HepG2 (cell line): ENCODE results near the gene GNG7. TPM values are rescaled to one million over a fixed set of nuclear protein-coding genes. Genes with fewer than 3 reads are reported as not detected.
A peak's percentile ranks its signal among the peaks of the same experiment; 100 is the strongest.

Source experiments
- BCL6 ChIP-seq: IDR thresholded peaks from 2 replicates; pipeline ENCODE4 v1.6.1; 2016; ENCODE audit warnings: missing genetic modification reagents, missing compliant biosample characterization
- CENPBD1 ChIP-seq: sonication (generic); formaldehyde crosslinking; IDR thresholded peaks from 2 replicates; pipeline ENCODE4 v1.8.0; 2022; ENCODE audit warnings: missing genetic modification reagents, low read depth, mild to moderate bottlenecking, borderline replicate concordance
- KLF6 ChIP-seq: IDR thresholded peaks from 2 replicates; pipeline ENCODE4 v1.8.0; 2016; ENCODE audit warnings: missing biosample characterization, missing genetic modification reagents
- MAF1 ChIP-seq: sonication (generic); formaldehyde crosslinking; IDR thresholded peaks from 2 replicates; pipeline ENCODE4 v1.5.0; 2020; ENCODE audit warnings: missing genetic modification reagents, borderline replicate concordance
- MAFF ChIP-seq: IDR thresholded peaks from 2 replicates; pipeline ENCODE4 v1.6.1; 2011; ENCODE audit warnings: low read depth, low read length, improper control_type of control experiment
- MED13 ChIP-seq: sonication (generic); formaldehyde crosslinking; IDR thresholded peaks from 2 replicates; pipeline ENCODE4 v1.5.0; 2020; ENCODE audit warnings: missing genetic modification reagents
- MIER3 ChIP-seq: IDR thresholded peaks from 2 replicates; pipeline ENCODE4 v1.6.1; 2016; ENCODE audit warnings: missing compliant biosample characterization, borderline replicate concordance
- MLXIP ChIP-seq: sonication (generic); formaldehyde crosslinking; IDR thresholded peaks from 2 replicates; pipeline ENCODE4 v1.9.0; 2021; ENCODE audit warnings: missing genetic modification reagents, borderline replicate concordance
- NCOR1 ChIP-seq: fragments of 200-600 bp; sonication (generic); IDR thresholded peaks from 2 replicates; pipeline ENCODE4 v1.7.0; 2017; ENCODE audit warnings: antibody characterized with exemption, low read length, borderline replicate concordance
- NR1H2 ChIP-seq: sonication (generic); formaldehyde crosslinking; IDR thresholded peaks from 2 replicates; pipeline ENCODE4 v1.8.1; 2022; ENCODE audit warnings: low read depth, missing genetic modification reagents, borderline replicate concordance
- NR3C1 ChIP-seq: sonication (generic); formaldehyde crosslinking; IDR thresholded peaks from 2 replicates; pipeline ENCODE4 v1.4.0; 2020; ENCODE audit warnings: missing genetic modification reagents
- PBX2 ChIP-seq: IDR thresholded peaks from 2 replicates; pipeline ENCODE4 v1.6.1; 2016; ENCODE audit warnings: control low read depth
- POLR2AphosphoS2 ChIP-seq: IDR thresholded peaks from 2 replicates; pipeline ENCODE4 v1.6.1; 2011; ENCODE audit warnings: low read depth, low read length, improper control_type of control experiment
- REXO4 ChIP-seq: sonication (generic); formaldehyde crosslinking; IDR thresholded peaks from 2 replicates; pipeline ENCODE4 v1.8.0; 2022; ENCODE audit warnings: missing genetic modification reagents, mild to moderate bottlenecking, borderline replicate concordance
- SMC3 ChIP-seq: IDR thresholded peaks from 2 replicates; pipeline ENCODE4 v1.6.1; 2011; ENCODE audit warnings: low read length, improper control_type of control experiment
- ZBTB3 ChIP-seq: sonication (generic); formaldehyde crosslinking; IDR thresholded peaks from 2 replicates; pipeline ENCODE4 v1.4.0; 2020; ENCODE audit warnings: low read depth, mild to moderate bottlenecking, moderate library complexity, missing genetic modification reagents, borderline replicate concordance
- ZFP37 ChIP-seq: sonication (generic); formaldehyde crosslinking; IDR thresholded peaks from 2 replicates; pipeline ENCODE4 v1.4.0; 2020; ENCODE audit warnings: missing genetic modification reagents, borderline replicate concordance
- ZNF263 ChIP-seq: sonication (generic); formaldehyde crosslinking; IDR thresholded peaks from 2 replicates; pipeline ENCODE4 v1.4.0; 2020; ENCODE audit warnings: missing genetic modification reagents
- ZNF607 ChIP-seq: sonication (generic); formaldehyde crosslinking; IDR thresholded peaks from 2 replicates; pipeline ENCODE4 v1.5.1; 2020; ENCODE audit warnings: missing genetic modification reagents, mild to moderate bottlenecking, borderline replicate concordance
- ZNF7 ChIP-seq: IDR thresholded peaks from 2 replicates; pipeline ENCODE4 v1.6.1; 2016; ENCODE audit warnings: missing biosample characterization, missing genetic modification reagents
- ZNF709 ChIP-seq: sonication (generic); formaldehyde crosslinking; IDR thresholded peaks from 2 replicates; pipeline ENCODE4 v1.5.0; 2020; ENCODE audit warnings: mild to moderate bottlenecking, missing genetic modification reagents
- ZNF777 ChIP-seq: sonication (generic); formaldehyde crosslinking; IDR thresholded peaks from 2 replicates; pipeline ENCODE4 v1.4.0; 2020; ENCODE audit warnings: missing genetic modification reagents
- ZSCAN25 ChIP-seq: sonication (generic); formaldehyde crosslinking; IDR thresholded peaks from 2 replicates; pipeline ENCODE4 v1.8.0; 2022; ENCODE audit warnings: mild to moderate bottlenecking, missing genetic modification reagents
- polyA plus RNA-seq, 8 experiments: library from polyadenylated mRNA; depleted of rRNA in 3 of 8; stranded (reverse) in 7 of 8; unstranded in 1 of 8; fragments of >200 nt; fragmentation: Illumina TruSeq in 4 of 8; extraction: Trizol in 4 of 8; gene quantifications; 2 replicates each; pipeline versions ENCODE4 v1.2.1 to v1.2.3, GENCODE V29; 2011 to 2016; ENCODE audit warnings: low read depth in 4 of 8, missing spikeins in 1 of 8, mixed read lengths in 1 of 8; ENCODE audit not compliant: insufficient read depth in 1 of 8
- total RNA-seq, 5 experiments: library from RNA; depleted of rRNA; stranded (reverse); fragments of >200 nt; fragmentation: Illumina TruSeq; extraction: Trizol; gene quantifications; 2 replicates each; pipeline ENCODE4 v1.2.3, GENCODE V29; 2016; ENCODE audit warnings: low read depth in 1 of 5
- TF ChIP-seq, protein P1 (sequence below): IDR thresholded peaks from 2 replicates; pipeline ENCODE4 v1.6.1; 2018; ENCODE audit warnings: missing genetic modification reagents, mild to moderate bottlenecking, missing compliant biosample characterization
- TF ChIP-seq, protein P2 (sequence below): sonication (generic); formaldehyde crosslinking; IDR thresholded peaks from 2 replicates; pipeline ENCODE4 v1.4.0; 2020; ENCODE audit warnings: low read depth, mild to moderate bottlenecking, missing genetic modification reagents

Gene GNG7
- total and polyA plus RNA-seq, 2 of the 13 experiments (the other 11 are each of a cell fraction or from before 2014, with no cell fraction given), result 1.4 to 3.3 TPM

DNA sequence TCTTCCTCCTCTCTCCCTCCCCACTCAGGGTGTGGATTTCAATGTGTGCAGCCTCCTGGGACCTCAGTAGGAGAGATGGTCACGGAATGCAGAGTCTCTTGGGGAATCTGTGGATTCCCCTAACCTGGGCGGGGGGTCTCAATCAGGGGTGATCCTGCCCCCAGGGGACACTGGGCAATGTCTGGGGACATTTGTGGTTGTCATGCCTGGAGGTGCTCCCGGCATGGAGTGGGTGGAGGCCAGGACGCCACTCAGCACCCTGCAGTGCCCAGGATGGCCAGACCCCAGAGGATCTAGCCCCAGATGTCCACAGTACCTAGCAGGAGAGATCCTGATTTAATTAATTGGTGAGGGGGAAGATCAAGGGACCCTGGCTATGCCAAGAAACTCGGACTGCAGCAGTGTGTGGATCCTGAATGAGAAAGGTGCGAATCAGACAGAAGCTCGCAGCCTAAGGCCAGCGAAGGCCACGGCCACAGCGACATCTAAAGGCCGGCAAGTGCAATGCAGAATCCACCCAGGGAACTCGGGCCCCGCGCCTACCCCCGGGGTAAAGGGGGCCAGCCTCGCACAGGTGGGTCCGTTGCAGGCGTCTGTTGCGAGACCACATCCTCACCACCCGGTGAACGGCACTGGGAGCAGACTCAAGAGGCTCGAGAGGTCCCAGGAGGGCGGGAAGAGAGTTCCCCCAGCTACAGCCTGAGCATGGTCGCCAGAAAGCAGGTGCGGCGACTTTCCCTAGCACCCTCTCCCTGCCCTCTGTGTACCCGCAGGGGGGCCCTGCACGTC, 88.8 kb downstream of the GNG7 start (continued):
- no peak for TF ChIP-seq REXO4 (CRISPR knock-in tag)
- no peak for TF ChIP-seq MIER3 (CRISPR knock-in tag)
- TF ChIP-seq POLR2AphosphoS2, result no peak
- no peak for TF ChIP-seq BCL6
- 0 out of 2 replicates have a peak, but pooled peaks have one; percentile 43 for TF ChIP-seq ZNF607 (CRISPR knock-in tag)
- TF ChIP-seq ZBTB3, result no peak
- no peak for TF ChIP-seq MED13 (CRISPR knock-in tag)
- TF ChIP-seq ZNF777 (CRISPR knock-in tag), result no peak
- no peak for TF ChIP-seq ZSCAN25 (CRISPR knock-in tag)
- TF ChIP-seq SMC3, result peak; percentile 44
- no peak for TF ChIP-seq MLXIP
- no peak for TF ChIP-seq ZNF7 (CRISPR knock-in tag)
- no peak for TF ChIP-seq CENPBD1 (CRISPR knock-in tag)
- TF ChIP-seq, protein P1, sequence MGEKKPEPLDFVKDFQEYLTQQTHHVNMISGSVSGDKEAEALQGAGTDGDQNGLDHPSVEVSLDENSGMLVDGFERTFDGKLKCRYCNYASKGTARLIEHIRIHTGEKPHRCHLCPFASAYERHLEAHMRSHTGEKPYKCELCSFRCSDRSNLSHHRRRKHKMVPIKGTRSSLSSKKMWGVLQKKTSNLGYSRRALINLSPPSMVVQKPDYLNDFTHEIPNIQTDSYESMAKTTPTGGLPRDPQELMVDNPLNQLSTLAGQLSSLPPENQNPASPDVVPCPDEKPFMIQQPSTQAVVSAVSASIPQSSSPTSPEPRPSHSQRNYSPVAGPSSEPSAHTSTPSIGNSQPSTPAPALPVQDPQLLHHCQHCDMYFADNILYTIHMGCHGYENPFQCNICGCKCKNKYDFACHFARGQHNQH (CRISPR knock-in tag), result peak; percentile 25; the same call in 1 of the 2 replicates
- TF ChIP-seq ZNF263 (CRISPR knock-in tag), result no peak
- no peak for TF ChIP-seq MAF1
- TF ChIP-seq NR1H2 (CRISPR knock-in tag), result no peak
- TF ChIP-seq ZNF709 (CRISPR knock-in tag), result no peak
- no peak for TF ChIP-seq NCOR1
- TF ChIP-seq, protein P2, sequence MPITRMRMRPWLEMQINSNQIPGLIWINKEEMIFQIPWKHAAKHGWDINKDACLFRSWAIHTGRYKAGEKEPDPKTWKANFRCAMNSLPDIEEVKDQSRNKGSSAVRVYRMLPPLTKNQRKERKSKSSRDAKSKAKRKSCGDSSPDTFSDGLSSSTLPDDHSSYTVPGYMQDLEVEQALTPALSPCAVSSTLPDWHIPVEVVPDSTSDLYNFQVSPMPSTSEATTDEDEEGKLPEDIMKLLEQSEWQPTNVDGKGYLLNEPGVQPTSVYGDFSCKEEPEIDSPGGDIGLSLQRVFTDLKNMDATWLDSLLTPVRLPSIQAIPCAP, result no peak
- TF ChIP-seq ZFP37 (CRISPR knock-in tag), result no peak
- no peak for TF ChIP-seq KLF6
- TF ChIP-seq MAFF, result no peak
- TF ChIP-seq NR3C1 (CRISPR knock-in tag), result no peak
- no peak for TF ChIP-seq PBX2 (CRISPR knock-in tag)
